Nucleus accumbens (tissue), 56 donors: ENCODE measurements around the gene HS6ST3.
"Not testable (repeated sequence)": the region's sequence is repeated elsewhere in the genome, so short reads cannot be mapped to it uniquely, and the experiment has no call there.

Experiments
- DNase-seq, 56 donors: peaks; one replicate each; lab custom pipeline; 2025; lab: John Stamatoyannopoulos, UW

HS6ST3 gene

GRCh38 chr13:96524398-96525020 is 434.6 kb downstream of the HS6ST3 start:
- DNase-seq = not testable (repeated sequence)

GRCh38 chr13:96525715-96526114 is 435.8 kb downstream of the HS6ST3 start:
- no peak for DNase-seq

DNA sequence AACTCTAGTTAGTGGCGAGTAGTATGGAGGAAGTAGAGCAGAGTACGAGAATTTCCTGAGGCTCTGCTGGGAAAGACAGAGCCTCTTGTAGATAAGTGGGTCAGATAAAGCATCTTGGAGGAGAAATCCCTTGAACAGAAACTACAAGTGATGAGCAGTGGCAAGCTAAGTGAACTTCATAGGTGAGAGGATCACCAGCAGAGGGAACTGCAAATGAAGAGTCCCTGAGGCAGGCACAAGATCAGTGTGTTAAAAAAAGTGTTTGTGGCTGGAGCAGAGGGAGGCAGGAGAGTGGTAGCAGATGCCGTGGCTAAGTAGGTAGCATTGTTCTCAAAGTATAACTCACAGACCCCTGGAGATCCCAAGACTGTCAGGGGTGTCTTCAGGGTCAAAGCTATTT is 437.6 kb downstream of the HS6ST3 start:
- DNase-seq = no peak

GRCh38 chr13:96532804-96533203 is 442.9 kb downstream of the HS6ST3 start:
- no peak for DNase-seq

DNA sequence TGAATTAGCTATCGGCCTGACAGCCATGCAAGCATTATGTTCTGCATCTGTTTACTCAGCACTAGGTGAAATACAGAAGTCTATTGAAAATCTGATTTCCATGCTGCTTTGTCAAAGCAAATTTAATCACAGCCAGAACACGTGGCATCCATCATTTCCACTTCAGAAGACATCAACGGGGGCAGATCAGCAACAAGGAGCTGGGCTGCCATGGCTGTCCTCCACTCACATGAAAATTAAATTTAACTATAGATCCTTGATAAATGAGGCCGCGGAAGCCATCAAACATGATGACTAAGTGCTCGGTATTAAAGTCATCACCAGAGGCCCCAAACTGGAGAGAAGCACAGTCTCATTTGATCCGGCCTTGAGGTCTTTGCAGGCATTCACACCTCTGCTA is 443.5 kb downstream of the HS6ST3 start:
- no peak for DNase-seq

DNA sequence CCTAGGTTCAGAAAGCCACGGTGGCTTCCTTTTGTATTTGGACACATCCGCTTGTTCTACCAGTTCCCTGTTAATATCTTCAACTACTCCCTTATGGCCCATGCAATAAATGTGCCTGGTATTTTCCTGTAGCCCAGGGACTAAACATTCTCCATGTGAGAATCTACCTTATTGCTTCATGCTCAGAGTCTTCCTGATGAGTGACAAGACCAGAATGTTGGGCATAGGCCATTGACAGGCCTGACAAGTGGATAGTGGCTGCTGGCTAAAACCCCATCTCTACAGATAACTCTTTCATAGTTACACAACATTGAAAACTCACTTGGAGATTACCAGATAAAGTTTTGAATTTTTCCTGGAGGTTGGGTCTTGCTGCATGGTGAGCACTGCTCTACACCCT is 449.9 kb downstream of the HS6ST3 start:
- DNase-seq = no peak

- DNase-seq = no peak
These were observed 450.8 kb downstream of the HS6ST3 start for GRCh38 chr13:96540670-96541069.

- DNase-seq = no peak
These were observed 453.1 kb downstream of the HS6ST3 start for GRCh38 chr13:96542986-96543385.

DNA sequence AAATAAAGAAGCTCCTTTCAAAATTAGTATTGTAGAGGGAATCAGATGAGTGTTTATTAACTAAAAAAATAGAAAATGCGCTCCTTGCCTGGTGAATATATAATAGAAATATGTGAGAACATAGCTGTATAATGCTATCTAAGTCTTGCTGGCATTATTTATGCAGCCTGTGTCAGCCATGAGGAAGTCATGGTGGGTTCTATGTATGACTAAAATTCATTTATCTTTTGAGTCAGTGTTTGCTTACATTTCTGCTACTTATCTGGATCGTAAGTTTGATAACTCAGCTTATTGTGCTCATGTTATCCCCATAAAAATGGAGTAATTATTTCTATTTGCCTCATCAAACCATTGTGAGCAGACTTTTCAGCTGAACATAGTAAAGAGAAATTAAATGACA is 455.1 kb downstream of the HS6ST3 start:
- no peak for DNase-seq

DNA sequence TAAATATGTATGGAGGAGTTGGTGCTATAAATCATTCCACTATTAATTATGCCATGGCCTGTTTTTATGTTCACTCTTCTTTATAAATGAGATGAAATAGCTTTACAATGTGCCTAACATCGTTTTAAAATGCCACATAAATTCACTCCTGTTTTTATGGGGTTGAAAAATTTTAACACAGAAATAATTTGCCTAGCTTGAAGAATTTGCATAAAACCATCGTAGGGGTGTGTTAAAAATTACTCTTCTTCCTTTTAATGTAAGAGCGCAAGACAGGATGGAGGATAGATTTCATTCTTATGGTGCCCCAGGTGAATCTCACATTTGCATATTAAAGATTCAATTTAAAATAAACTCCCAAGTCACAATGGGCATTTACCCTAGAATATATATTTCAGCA is 456.6 kb downstream of the HS6ST3 start:
- DNase-seq = no peak

- DNase-seq = no peak
These were observed 461.6 kb downstream of the HS6ST3 start for GRCh38 chr13:96551546-96551945.

- DNase-seq = no peak
These were observed 462.7 kb downstream of the HS6ST3 start for GRCh38 chr13:96552559-96552958.

- no peak for DNase-seq
These were observed 463.9 kb downstream of the HS6ST3 start for GRCh38 chr13:96553796-96554195.

GRCh38 chr13:96573563-96573962 is 483.7 kb downstream of the HS6ST3 start:
- no peak for DNase-seq

DNA sequence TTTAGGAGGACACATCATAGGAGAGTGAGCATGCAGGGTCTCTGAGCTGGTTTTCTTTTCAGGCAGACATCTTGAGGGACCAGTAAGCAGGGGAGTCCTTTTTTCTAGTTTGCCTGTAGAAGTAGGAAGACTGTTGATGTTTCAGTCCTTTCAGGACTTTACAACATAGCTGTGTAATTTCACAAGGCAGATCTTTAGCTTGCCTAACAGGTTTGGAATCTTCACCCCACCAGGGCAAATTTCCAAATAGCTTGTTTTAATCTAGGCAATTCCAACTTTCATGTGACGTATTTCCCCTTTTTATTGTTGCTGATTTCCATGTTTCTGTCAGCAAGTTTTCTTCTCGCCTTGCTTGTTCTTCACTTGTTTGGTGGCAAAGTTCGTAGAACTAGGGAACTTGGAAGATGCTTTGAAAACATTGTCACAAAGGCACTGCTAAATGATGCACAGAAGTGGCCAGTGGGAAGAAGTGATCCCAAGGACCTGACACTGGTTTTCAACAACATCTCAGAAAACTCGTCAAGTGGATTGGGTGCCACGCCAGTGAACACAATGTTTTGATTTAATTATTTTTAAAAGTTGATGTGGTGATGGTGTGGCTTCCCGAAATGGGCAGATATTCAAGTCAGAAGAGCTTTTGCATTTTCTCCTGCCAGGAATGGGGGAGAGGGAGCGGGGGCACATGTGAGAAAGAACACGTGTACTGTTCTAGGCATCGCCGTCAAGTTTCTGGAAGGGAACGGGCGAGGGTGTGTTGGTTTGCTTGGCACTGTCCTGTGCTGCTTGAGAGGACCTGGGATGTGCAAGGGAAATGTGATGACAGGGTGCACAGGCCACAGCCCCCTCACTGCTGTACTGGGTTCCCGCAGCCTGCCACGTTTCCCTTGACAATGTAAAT is 485.8 kb downstream of the HS6ST3 start:
- no peak for DNase-seq

DNA sequence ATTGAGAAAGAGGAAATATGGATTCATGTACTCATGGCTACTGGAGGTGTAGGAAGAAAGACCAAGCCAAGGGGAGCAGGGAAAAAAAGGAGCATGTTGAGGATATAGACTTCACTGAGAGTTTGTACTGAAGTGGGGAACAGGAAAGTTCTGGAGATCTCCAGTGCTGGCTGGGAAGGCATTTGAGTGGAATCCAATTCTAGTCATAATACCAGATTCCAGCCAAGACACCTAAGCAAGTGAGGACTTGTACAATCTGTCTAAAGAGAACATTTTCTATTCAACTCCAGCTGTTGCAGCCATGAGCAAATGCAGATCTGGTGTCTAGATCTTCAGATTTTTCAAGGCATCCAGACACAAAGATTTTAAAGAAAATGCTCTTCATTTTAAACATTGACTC is 491.8 kb downstream of the HS6ST3 start:
- DNase-seq = no peak

DNA sequence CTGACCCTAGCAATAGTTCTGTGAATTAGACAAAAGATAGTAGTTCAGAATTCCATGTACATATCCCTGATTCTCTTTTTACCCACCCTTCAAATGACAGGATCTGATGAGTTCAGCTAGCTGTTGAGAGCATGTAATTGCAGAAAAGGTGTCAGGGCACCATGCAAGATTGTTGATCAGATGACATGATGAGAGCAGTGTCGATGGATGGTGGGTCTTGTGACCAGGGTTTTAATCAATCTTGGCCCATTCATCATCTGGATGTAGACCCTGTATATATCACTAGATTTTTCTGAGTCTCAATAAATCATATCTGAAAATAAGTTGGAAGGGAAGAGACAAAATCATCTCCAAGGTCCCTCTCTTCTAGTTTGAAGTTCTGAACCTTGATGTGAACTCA is 525.3 kb downstream of the HS6ST3 start:
- no peak for DNase-seq

GRCh38 chr13:96617528-96617927 is 527.6 kb downstream of the HS6ST3 start:
- no peak for DNase-seq

DNA sequence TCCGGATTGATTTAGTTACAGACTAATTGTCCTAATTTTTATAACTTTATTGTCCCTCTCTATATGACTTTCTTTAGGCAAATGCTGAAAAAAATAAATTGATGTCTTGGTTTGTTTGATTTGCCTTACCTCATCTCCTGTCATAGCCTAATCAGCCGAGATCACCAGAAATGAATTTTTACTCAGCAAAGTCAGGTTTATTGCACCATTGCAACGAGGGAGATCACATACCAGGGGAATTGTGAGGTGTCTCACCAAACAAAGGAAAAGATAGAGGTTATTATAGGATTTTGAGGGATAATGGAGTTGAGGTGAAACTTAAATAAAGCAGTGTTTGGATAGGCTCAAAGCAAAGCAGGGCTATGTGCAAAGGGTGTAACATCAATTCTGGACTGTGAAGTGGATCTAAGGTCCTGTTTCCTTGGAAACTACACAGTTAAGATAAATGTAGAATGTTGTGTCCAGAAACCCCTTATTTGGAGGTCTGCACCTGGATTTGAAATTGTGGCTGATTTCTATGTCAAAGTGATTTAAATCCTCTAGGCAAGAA is 531.8 kb downstream of the HS6ST3 start:
- DNase-seq = no peak

- no peak for DNase-seq
These were observed 539.4 kb downstream of the HS6ST3 start for GRCh38 chr13:96629331-96629730.

DNA sequence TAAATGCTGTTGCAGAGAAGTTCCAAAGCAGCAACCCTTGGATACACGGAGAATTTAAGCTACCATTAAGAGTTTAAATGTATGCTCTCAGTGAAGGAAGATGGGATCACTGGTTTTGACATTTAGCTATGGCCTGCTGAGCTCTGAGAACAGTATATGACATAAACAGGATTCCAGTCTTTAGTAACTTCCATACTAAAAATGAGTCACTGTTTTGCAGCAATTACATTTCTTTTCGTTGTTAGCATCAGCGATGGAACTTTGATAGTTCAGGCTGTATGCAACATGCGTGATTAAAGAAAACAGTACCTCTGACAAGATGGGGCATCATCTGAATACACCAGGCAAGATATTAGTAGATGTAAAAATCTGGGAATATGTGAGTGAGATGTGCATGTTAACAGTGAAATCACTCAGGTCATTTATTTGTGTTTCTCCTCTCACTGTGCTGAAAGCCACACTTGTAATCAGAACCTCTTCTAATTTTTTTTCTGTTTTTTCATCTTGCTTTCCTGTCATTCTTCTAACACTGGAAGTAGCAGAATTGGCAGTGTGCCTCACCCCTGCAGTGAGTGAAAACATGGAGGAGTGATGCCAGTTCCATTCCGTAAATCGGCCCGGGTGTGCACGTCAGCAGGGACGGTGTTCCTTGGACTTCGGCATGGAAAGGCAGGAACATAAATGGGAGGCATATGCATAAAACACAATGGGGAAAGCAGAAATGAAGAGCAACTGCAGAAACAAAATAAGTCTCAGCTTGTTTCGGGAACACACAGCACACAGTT is 542.8 kb downstream of the HS6ST3 start:
- DNase-seq = peak in 1 of 56 donors; percentile 2
